ENCODE results near the gene TMEM158.

TMEM158 gene

DNA sequence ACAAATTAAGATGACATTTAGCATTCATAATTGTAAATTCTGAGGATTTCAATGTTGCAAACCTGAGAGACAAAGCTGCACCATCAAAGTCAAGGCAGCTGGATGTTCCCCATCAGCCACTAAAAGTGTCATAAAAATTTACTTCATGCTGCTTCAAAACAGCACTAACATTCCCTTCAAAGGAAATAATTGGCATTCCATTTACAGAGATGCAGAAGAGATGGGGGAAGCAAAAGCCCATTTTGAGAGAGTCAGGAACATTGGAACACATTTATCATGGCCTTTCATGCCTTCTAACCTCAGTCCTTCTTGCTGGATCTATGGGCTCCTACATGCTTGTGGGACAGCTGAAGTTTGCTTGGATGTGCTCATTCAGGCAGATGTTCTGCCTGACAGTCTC lies 6.4 kb upstream of the TMEM158 start:
- DNase-seq (ENCODE audit: low read depth): no peak

DNA sequence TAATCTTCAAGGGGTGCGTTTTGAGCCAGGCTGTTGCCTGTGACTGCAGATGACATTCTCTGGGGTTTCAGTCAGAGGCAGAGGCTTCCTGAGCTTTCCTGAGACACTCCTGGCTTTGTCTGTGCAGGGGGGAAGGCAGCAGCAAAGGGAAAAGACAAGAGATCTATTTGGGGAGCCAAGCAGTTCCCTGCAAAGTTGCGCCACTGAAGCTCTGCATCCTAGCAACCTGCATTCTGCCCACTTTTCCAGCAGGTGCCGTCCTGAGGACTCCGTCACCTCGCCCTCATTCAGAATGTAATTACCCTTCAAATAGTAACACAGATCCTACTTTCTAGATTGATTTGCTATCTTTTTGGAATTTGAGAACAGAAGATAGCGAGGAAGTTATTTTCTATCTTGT lies 1.9 kb upstream of the TMEM158 start:
- no peak for DNase-seq (ENCODE audit: low read depth)

DNA sequence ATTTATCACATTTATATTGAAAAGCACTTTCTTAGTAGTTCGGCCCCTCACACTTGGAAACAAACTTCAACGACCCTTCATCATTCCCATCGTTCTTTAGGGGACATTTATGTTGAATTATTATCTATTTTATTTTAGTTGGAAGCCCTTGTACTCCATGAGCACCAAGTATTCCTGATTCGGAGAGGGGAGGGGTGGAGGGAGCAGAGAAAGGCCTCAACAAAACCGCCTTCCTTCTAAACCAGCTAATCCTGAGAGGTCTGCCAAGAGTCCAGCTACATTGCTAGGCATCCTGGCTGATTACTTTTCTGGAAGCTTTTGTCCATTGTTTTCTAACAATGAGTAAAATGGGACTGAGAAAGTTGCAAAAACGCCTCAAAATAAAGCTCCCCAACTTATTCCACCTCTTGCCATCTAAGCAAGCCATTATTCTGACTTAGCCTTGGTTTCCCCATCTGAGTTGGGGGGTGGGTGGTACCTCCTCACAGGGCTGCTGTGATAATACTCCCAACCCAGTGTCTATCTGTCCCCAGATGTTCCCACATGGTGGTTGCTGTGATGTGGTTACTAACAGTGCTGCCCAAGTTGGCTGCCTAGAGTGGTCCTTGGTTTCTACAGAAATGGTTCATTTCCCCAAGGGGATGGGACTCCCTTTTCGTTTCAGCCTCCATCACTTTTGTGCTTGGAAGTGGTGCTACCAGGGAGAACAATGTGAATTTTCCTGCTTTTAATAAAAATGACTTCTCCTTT lies 1.2 kb upstream of the TMEM158 start:
- DNase-seq (ENCODE audit: low read depth): no peak

DNA sequence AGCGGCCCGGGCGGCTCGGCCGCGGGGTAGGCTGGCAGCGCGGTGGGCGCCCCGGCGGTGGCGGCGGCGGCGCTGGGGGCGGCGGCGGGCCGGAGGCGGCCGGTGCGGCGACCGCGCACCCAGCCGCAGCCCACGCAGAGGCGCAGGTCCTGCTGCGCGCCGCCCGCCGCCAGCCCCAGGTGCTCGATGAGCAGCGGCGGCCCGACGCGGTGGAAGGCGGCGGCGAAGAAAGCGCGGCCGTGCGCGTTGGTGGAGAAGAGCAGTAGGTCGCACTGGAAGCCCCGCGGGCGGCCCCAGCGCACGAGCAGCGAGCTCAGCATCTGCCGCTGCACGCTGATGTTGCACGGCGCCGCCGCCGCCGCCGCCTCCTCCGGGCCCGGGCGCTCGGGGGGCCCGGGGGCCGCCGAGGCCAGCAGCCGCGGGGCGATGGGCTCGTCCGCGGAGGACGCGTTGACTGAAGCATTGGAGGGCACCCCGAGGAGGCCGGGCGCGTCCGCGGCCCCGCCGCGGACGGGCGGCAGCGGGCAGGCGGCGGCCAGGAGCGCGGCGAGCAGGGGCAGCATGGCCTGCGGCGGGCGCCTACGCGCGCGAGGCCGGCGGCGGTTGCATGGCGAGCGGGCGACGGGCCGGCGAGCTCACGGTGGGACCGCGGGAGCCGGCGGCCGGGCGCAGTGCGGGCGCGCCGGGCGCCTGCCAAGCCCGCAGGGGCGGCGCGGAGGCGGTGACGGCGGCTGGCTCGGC lies 452 bp downstream of the TMEM158 start:
- no peak for DNase-seq (ENCODE audit: low read depth)

GRCh38 chr3:45224824-45225464 lies 1.1 kb downstream of the TMEM158 start:
- peak; percentile 62 for DNase-seq (ENCODE audit: low read depth)

DNA sequence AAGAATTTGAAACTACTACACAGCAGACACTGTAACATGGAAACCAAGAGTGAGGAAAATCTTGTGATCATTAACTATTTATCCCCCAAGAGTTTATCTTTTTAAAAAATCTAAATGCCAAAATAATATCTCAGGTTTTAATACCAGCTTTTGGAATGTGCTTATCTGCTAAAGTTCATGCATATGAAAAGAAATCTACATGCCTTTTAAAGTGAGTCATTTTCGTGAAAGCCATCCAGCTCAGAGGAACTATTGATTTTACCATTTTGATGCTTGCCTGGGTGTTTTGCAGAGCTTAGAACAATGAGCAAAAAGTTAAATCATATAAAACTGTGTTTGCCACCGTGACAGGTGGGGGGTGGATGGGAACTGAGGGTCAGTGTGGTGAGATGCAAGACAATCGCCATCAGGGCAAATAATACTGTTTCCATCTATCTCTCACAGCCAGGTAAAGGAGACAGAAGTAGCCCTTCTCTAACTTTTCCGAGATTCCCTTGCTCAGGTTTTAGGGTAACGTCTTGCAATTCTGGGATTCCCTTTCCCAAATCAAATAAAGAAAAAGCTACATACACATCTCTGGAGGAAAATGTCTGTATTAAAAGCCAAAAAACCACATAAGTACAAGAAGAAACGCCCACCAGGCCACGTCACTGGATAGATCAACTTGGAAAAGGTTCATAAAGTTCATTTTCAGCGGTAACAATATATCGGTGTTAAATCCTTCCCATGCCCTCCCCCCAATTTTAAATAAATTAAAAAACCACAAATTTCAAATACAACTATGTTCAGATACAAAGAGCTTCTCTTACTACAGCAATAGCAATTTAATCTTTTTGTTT lies 2.0 kb downstream of the TMEM158 start:
- DNase-seq (ENCODE audit: low read depth): no peak

DNA sequence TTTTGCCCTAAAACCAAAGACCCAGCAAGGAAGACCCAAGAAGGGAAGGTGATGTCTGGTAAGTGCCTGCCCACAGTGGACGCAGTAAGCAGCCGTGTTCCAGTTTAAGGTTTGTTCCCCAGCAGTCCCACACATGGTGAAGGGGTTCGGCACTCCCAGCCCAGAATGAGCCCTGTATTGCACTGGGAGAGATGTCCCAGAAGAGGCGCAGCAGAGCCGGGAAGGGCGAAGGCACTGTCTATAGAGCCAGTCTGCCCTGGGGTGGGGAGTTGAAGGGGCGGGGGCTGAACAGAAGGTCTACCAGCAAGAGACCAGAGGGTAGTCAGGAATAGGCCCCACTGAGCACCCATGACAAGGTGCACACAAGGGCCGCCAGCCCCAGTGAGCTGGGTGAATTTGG lies 6.4 kb downstream of the TMEM158 start:
- no peak for DNase-seq (ENCODE audit: low read depth)

- DNase-seq (ENCODE audit: low read depth): no peak
These were observed 7.3 kb downstream of the TMEM158 start for GRCh38 chr3:45218578-45219390.

- no peak for DNase-seq (ENCODE audit: low read depth)
These were observed 10.0 kb downstream of the TMEM158 start for GRCh38 chr3:45216021-45216609.

- no peak for DNase-seq (ENCODE audit: low read depth)
These were observed 10.6 kb downstream of the TMEM158 start for GRCh38 chr3:45215466-45215865.

- no peak for DNase-seq (ENCODE audit: low read depth)
These were observed 11.9 kb downstream of the TMEM158 start for GRCh38 chr3:45214061-45214680.

DNA sequence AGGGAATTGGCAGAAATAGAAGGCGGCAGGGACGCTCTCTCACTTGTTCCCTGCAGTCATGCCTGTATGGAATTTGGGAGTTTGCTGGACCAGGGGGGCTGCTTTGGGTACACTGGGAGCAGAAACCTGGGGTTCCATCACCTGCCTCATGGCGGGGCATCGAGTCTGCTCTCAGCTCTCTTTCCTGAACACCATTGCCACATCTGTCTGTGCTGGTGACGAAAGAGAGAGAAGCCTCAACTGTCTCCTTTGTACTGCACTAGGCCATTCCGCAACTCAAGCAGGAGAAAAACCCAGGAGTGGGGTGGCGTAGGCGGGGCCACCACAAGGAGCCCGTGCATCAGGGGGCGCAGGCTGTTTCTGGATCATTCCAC lies 14.0 kb downstream of the TMEM158 start:
- no peak for DNase-seq (ENCODE audit: low read depth)

DNA sequence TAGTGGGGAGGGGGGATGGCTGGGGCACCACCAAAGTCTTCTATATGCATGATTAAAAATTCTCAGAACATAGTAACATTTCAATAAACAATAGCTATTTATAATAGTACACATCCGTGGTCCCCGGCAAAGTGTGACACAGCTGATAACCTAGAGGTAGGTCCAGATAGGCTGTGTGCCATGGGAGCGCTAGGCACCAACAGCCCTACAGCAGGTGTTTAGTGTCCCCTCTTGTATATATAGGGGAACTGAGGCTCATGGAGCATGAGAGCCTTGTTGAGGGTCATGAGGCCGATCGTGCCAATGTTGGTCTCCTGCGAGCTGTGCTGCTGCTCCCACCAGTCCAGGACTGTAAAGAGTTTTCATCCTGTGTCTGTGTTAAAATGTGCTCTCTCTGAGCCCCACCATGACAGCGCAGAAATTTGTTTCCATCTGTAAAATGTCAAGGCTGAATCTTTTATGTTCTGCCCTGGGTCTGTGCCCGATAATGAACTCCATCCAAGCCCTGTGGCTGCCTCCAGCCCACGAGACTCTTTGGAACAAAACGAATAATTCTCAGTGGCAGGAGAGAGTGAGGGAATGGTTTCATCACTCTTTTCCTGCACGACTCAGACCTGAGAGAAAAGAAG lies 14.5 kb downstream of the TMEM158 start:
- no peak for DNase-seq (ENCODE audit: low read depth)

DNA sequence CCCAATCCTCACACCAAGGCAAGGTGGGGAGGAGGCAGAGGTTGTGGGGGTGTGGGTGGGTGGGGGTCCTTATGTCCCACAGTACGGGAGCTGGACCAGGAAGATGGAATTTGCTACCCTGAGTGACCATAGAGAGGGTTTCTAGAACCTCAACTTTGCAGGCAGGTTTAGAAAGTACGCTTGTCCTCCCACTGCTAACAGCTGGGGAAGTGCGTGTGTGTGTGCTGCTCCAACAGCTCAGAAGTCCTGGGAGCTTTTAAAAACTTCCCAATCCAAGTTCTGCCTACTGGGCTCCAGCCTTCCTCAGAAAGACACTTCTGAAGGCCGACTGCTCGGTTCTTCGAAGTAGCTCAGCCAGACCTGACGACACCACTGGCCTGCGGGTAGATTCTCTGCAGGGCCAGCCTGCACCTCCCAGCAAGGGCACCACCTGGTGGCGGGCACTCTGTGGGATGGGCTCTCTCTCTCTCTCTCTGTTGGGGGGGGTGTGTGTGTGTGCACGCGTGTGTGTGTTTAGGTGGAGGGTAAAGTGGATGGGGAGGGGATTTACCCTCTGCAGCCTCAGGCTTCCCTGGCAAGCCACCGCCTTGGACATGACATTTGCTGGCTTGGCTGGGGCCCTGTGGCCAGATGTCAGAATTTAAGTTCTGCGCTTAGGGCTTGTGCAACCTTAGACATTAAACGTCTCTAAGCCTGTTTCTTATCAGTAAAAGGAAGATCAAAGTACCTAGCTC lies 15.6 kb downstream of the TMEM158 start:
- peak; percentile 78 for DNase-seq (ENCODE audit: low read depth)

- no peak for DNase-seq (ENCODE audit: low read depth)
These were observed 16.6 kb downstream of the TMEM158 start for GRCh38 chr3:45209526-45209925.

GRCh38 chr3:45208586-45208985 lies 17.5 kb downstream of the TMEM158 start:
- no peak for DNase-seq (ENCODE audit: low read depth)

- DNase-seq (ENCODE audit: low read depth): no peak
These were observed 18.6 kb downstream of the TMEM158 start for GRCh38 chr3:45207446-45207845.

DNA sequence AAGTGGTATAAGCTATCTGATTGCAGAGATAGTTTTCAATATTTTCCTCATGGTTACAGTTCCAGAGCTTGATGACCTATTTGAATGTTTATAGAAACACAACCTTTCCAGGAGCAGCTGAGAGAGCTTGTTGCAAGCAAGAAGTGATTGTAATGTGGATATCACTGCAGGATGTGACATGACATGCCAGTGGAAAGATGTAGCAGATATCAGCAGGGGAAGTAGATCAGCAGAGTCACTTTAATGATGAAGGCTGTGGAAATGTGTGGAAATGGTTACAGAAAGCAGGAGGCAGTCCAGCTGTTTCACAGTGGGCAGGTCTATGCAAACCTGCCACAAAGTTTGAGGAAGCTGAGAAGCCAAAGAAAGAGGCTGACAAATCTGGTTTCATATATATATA lies 21.0 kb downstream of the TMEM158 start:
- DNase-seq (ENCODE audit: low read depth): no peak

- DNase-seq (ENCODE audit: low read depth): no peak
These were observed 22.0 kb downstream of the TMEM158 start for GRCh38 chr3:45204136-45204535.

All from fibroblast of the conjunctiva (primary cell).